Mesenchymal stem cell (in vitro differentiated cells and primary cell): ENCODE measurements around the gene EPB41L2.

Source experiments
- DNase-seq: peaks from one replicate; pipeline ENCODE4 v3.0.0-alpha.2; 2013
- H2AFZ ChIP-seq: one replicate; pipeline ENCODE4 v1.6.1; 2013; ENCODE audit warnings: low read depth, mild to moderate bottlenecking, control low read depth, inconsistent platforms, low read length, moderate library complexity
- H2AK5ac ChIP-seq: 2 replicates; pipeline ENCODE4 v1.6.1; 2013; ENCODE audit warnings: low read length, moderate library complexity, mild to moderate bottlenecking, inconsistent platforms; ENCODE audit not compliant: severe bottlenecking
- H2BK120ac ChIP-seq: one replicate; pipeline ENCODE4 v1.6.1; 2013; ENCODE audit warnings: low read depth, mild to moderate bottlenecking, inconsistent platforms, low read length, moderate library complexity
- H2BK12ac ChIP-seq, 2 experiments: one replicate each; pipeline ENCODE4 v1.6.1; 2013; ENCODE audit warnings: inconsistent platforms in 2 of 2, low read length in 2 of 2, mild to moderate bottlenecking in 2 of 2, moderate library complexity in 2 of 2, control low read depth in 1 of 2
- H2BK15ac ChIP-seq: one replicate; pipeline ENCODE4 v1.6.1; 2013; ENCODE audit warnings: mild to moderate bottlenecking, low read depth, inconsistent platforms; ENCODE audit not compliant: poor library complexity, severe bottlenecking
- H2BK5ac ChIP-seq: 2 replicates; pipeline ENCODE4 v1.6.1; 2013; ENCODE audit warnings: low read depth, mild to moderate bottlenecking, low read length, control low read depth, inconsistent platforms; ENCODE audit not compliant: poor library complexity, severe bottlenecking
- H3K14ac ChIP-seq, 2 experiments: one replicate each; pipeline ENCODE4 v1.6.1; 2013; ENCODE audit warnings: inconsistent platforms in 2 of 2, low read length in 2 of 2, control low read depth in 1 of 2, mild to moderate bottlenecking in 1 of 2, moderate library complexity in 1 of 2
- H3K18ac ChIP-seq, 2 experiments: one replicate each; pipeline ENCODE4 v1.6.1; 2013; ENCODE audit warnings: inconsistent platforms in 2 of 2, low read length in 2 of 2, control low read depth in 1 of 2, low read depth in 1 of 2, mild to moderate bottlenecking in 1 of 2
- H3K23ac ChIP-seq, 2 experiments: one replicate each; pipeline ENCODE4 v1.6.1; 2013; ENCODE audit warnings: inconsistent platforms in 2 of 2, low read length in 2 of 2, mild to moderate bottlenecking in 2 of 2, moderate library complexity in 2 of 2, control low read depth in 1 of 2
- H3K27ac ChIP-seq: 2 replicates; pipeline ENCODE4 v1.5.1; 2013; ENCODE audit warnings: mild to moderate bottlenecking, moderate library complexity, low read length, control low read depth, inconsistent platforms; ENCODE audit not compliant: poor library complexity, severe bottlenecking
- H3K27me3 ChIP-seq, 2 experiments: 2 replicates each; pipeline versions ENCODE4 v1.6.1 to v1.7.0; 2013; ENCODE audit warnings: low read length in 2 of 2, mild to moderate bottlenecking in 2 of 2, moderate library complexity in 2 of 2, control low read depth in 1 of 2, inconsistent platforms in 1 of 2; ENCODE audit not compliant: control insufficient read depth in 1 of 2, insufficient read depth in 1 of 2
- H3K36me3 ChIP-seq, 2 experiments: 2 replicates each; pipeline versions ENCODE4 v1.6.1 to v1.7.0; 2013; ENCODE audit warnings: low read length in 2 of 2, control low read depth in 1 of 2, inconsistent platforms in 1 of 2, low read depth in 1 of 2, mild to moderate bottlenecking in 1 of 2; ENCODE audit not compliant: insufficient read depth in 2 of 2, control insufficient read depth in 1 of 2
- H3K4ac ChIP-seq, 2 experiments: one replicate each; pipeline ENCODE4 v1.6.1; 2013; ENCODE audit warnings: inconsistent platforms in 2 of 2, low read length in 2 of 2, mild to moderate bottlenecking in 2 of 2, moderate library complexity in 2 of 2, control low read depth in 1 of 2, low read depth in 1 of 2
- H3K4me1 ChIP-seq: 2 replicates; pipeline ENCODE4 v1.6.1; 2013; ENCODE audit warnings: low read depth, low read length, control low read depth; ENCODE audit not compliant: control insufficient read depth, insufficient read depth
- H3K4me2 ChIP-seq: 2 replicates; pipeline ENCODE4 v1.6.1; 2013; ENCODE audit warnings: low read length, mild to moderate bottlenecking, inconsistent platforms; ENCODE audit not compliant: poor library complexity, severe bottlenecking
- H3K4me3 ChIP-seq, 2 experiments: 2 replicates each; pipeline versions ENCODE4 v1.5.1 to v1.7.0; 2013; ENCODE audit warnings: low read length in 2 of 2, mild to moderate bottlenecking in 2 of 2, control low read depth in 1 of 2, low read depth in 1 of 2; ENCODE audit not compliant: insufficient read depth in 1 of 2
- H3K79me1 ChIP-seq: replicated peaks from 2 replicates; pipeline ENCODE4 v1.6.1; 2013; ENCODE audit warnings: mild to moderate bottlenecking, control low read depth, low read length, inconsistent platforms; ENCODE audit not compliant: poor library complexity, severe bottlenecking
- H3K9ac ChIP-seq: 2 replicates; pipeline ENCODE4 v1.7.0; 2013; ENCODE audit warnings: mild to moderate bottlenecking, low read length, moderate library complexity
- H3K9me3 ChIP-seq: 2 replicates; pipeline ENCODE4 v1.7.0; 2013; ENCODE audit warnings: mild to moderate bottlenecking, low read length; ENCODE audit not compliant: control insufficient read depth
- H4K8ac ChIP-seq: one replicate; pipeline ENCODE4 v1.6.1; 2013; ENCODE audit warnings: inconsistent platforms, mild to moderate bottlenecking, low read length, moderate library complexity
- H4K91ac ChIP-seq: one replicate; pipeline ENCODE4 v1.6.1; 2013; ENCODE audit warnings: mild to moderate bottlenecking, low read length, inconsistent platforms
- WGBS: methylation state at CpG from one replicate; pipeline ENCODE4 v1.1.7; 2013; ENCODE audit warnings: mixed read lengths; 5-methylcytosine and 5-hydroxymethylcytosine counted together

The EPB41L2 gene

DNA sequence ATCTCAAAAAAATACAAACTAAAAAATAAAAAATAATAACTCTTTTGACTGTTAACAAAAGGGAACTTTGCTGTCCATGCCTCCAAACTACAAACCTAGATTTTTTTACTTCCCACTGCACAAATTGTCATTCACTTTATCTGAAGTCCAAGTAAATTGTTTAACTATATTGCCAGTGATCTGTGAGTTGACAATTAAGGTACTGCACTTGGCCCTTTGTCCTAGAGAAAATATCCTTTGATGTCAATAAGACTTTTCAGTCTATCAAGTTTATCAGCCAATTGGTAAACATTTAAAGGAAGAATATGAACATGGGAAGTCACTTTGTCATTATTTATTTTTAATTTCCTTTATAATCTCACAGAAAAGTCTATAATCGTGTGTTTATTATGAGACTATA is 19.3 kb upstream of the EPB41L2 start:
- Histone ChIP-seq H4K8ac (no peak overlapping the region), H2BK12ac (no peak overlapping the region), H2AK5ac (no peak overlapping the region), H3K23ac (no peak overlapping the region), H3K18ac (no peak overlapping the region), H2BK15ac (no peak overlapping the region), H3K4me1 (no peaks in the 10 kb centered on the region), H2BK5ac (no peak overlapping the region), H3K27ac (no peak overlapping the region), H3K79me1 (no peaks in the 10 kb centered on the region), H2AFZ (no peak overlapping the region), H3K9me3 (no peaks in the 10 kb centered on the region), H2BK120ac (no peak overlapping the region), H3K36me3 (no peaks in the 10 kb centered on the region), H3K9ac (no peak overlapping the region), H3K27me3 (no peaks in the 10 kb centered on the region), H3K4me2 (no peak overlapping the region), H3K4ac (no peak overlapping the region), H3K4me3 (no peak overlapping the region), H4K91ac (no peak overlapping the region), H3K14ac (no peak overlapping the region)
- DNase-seq, result no peak
- 100% methylated on average over 1 of the region's 1 CpG for WGBS

DNA sequence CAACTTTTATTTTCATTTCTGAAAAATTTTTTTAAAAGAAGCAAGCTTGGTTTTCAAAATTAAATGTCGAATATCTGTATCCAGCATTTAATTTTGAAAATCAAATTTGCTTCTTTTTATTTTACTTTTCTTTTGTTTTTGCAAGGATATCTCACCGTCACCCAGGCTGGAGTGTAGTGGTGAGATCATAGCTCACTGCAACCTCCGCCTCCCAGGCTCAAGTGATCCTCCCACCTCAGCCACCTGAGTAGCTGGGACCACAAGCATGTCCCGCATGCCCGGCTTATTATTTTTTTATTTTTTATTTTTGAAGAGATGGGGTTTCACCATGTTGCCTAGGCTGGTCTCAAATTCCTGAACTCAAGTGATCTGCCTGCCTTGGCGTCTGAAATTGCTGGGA is 17.0 kb upstream of the EPB41L2 start:
- Histone ChIP-seq H3K4ac (no peak overlapping the region), H3K18ac (no peak overlapping the region), H3K27me3 (no peaks in the 10 kb centered on the region), H2BK12ac (no peak overlapping the region), H2BK120ac (no peak overlapping the region), H3K27ac (no peak overlapping the region), H3K4me2 (no peak overlapping the region), H2BK5ac (no peak overlapping the region), H3K23ac (no peak overlapping the region), H4K91ac (no peak overlapping the region), H3K14ac (no peak overlapping the region), H3K36me3 (no peaks in the 10 kb centered on the region), H3K9ac (no peak overlapping the region), H3K9me3 (no peaks in the 10 kb centered on the region), H2AK5ac (no peak overlapping the region), H2AFZ (no peak overlapping the region), H3K79me1 (no peaks in the 10 kb centered on the region), H2BK15ac (no peak overlapping the region), H3K4me3 (no peak overlapping the region), H4K8ac (no peak overlapping the region), H3K4me1 (no peaks in the 10 kb centered on the region)
- no peak for DNase-seq
- 90% methylated on average over 5 of the region's 6 CpGs for WGBS

DNA sequence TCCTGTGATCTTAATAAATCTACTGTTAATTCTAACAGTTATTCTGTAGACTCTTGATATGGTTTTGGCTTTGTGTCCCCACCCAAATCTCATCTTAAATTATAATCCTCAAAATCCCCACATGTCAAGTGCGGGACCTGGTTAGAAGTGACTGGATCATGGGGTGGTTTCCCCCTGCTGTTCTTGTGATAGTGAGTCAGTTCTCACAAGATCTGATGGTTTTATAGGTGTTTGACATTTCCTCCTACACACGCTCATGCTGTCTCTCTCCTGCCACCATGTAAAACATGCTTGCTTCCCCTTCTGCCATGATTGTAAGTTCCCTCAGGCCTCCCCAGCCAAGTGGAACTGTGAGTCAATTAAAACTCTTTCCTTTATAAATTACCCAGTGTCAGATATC is 10.5 kb upstream of the EPB41L2 start:
- no peak overlapping the region for H2AK5ac ChIP-seq
- H3K79me1 ChIP-seq, result no peaks in the 10 kb centered on the region
- H2BK120ac ChIP-seq, result no peak overlapping the region
- no peaks in the 10 kb centered on the region for H3K27me3 ChIP-seq
- H4K8ac ChIP-seq, result no peak overlapping the region
- H3K4me2 ChIP-seq, result no peak overlapping the region
- H4K91ac ChIP-seq, result no peak overlapping the region
- no peak overlapping the region for H2BK12ac ChIP-seq
- H3K4ac ChIP-seq, result no peak overlapping the region
- no peak overlapping the region for H3K4me3 ChIP-seq
- H3K23ac ChIP-seq, result no peak overlapping the region
- H3K18ac ChIP-seq, result no peak overlapping the region
- H3K4me1 ChIP-seq, result no peaks in the 10 kb centered on the region
- H3K9ac ChIP-seq, result no peak overlapping the region
- no peaks in the 10 kb centered on the region for H3K9me3 ChIP-seq
- WGBS, result 100% methylated on average over 2 of the region's 2 CpGs
- no peak overlapping the region for H2AFZ ChIP-seq
- no peak overlapping the region for H3K14ac ChIP-seq
- H3K27ac ChIP-seq, result no peak overlapping the region
- H3K36me3 ChIP-seq, result no peaks in the 10 kb centered on the region
- H2BK15ac ChIP-seq, result no peak overlapping the region
- no peak overlapping the region for H2BK5ac ChIP-seq
- DNase-seq, result no peak

DNA sequence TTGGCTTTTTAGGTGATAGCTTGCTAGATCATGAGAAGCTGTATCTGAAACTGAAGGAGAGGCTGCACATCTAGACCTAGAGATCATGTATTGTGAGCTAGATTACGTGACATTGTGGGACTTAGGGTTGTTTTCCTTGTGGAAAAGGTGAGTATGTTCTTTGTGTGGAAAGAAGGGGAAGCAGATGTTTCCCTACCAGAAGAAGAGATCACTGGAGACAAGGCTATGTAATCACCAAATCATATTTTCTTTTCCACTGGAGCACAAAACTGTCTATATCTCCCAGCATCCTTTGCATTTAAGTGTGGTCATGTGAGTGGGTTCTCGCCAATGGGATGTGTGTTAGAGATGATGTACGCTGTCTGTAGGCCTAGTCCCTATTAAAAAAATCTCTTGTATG is 7.0 kb upstream of the EPB41L2 start:
- no peaks in the 10 kb centered on the region for H3K36me3 ChIP-seq

More for the DNA sequence above, 7.0 kb upstream of the EPB41L2 start:
- Histone ChIP-seq H3K9ac (no peak overlapping the region), H3K23ac (no peak overlapping the region), H3K4me3 (no peak overlapping the region), H4K8ac (no peak overlapping the region), H3K4ac (no peak overlapping the region), H3K27me3 (no peaks in the 10 kb centered on the region), H2AK5ac (no peak overlapping the region), H3K4me1 (no peaks in the 10 kb centered on the region), H3K27ac (no peak overlapping the region), H3K9me3 (no peaks in the 10 kb centered on the region), H2BK120ac (no peak overlapping the region), H4K91ac (no peak overlapping the region), H3K14ac (no peak overlapping the region), H2BK12ac (no peak overlapping the region), H2AFZ (no peak overlapping the region), H2BK15ac (no peak overlapping the region), H2BK5ac (no peak overlapping the region), H3K79me1 (no peaks in the 10 kb centered on the region), H3K18ac (no peak overlapping the region), H3K4me2 (no peak overlapping the region)
- 77% methylated on average over 1 of the region's 3 CpGs for WGBS
- no peak for DNase-seq
